Breast epithelium (tissue), 3 donors: ENCODE measurements around the gene FOXC2.

Experiments
- POLR2A ChIP-seq: fragments of 450-650 bp; IDR thresholded peaks from one replicate; pipeline ENCODE4 v1.6.1; 2016; ENCODE audit warnings: antibody characterized with exemption, mild to moderate bottlenecking, moderate library complexity
- POLR2AphosphoS5 ChIP-seq, 3 donors: sonication (generic); formaldehyde crosslinking; IDR thresholded peaks; one replicate each; pipeline ENCODE4 v1.6.1; 2017; ENCODE audit warnings: antibody characterized with exemption in 3 of 3
- TF ChIP-seq, protein P1 (sequence below), 3 donors: fragments of 450-650 bp; IDR thresholded peaks; one replicate each; pipeline ENCODE4 v1.5.1; 2016 to 2017; ENCODE audit warnings: antibody characterized with exemption in 3 of 3, mild to moderate bottlenecking in 3 of 3, moderate library complexity in 3 of 3

DNA sequence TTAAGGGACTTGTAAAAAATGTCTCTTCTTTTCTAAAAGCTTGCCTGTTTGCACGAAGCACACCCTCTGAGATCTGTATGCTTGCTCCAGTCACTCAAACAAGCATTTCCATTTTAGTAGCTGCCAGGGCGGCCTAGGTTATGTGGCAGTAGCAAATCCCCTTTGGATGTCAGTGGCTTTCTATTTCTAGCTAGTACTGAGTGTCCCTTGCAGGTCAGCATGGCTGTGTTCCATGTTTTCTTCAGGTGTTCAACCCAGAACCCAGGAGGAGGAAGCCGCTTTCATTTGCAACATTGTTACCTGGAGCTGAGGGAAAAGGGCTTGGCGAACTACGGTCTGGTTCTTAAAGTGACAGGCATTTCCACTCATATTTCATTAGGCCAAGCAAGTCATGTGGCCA lies 48.1 kb downstream of the FOXC2 start:
- TF ChIP-seq, protein P1, sequence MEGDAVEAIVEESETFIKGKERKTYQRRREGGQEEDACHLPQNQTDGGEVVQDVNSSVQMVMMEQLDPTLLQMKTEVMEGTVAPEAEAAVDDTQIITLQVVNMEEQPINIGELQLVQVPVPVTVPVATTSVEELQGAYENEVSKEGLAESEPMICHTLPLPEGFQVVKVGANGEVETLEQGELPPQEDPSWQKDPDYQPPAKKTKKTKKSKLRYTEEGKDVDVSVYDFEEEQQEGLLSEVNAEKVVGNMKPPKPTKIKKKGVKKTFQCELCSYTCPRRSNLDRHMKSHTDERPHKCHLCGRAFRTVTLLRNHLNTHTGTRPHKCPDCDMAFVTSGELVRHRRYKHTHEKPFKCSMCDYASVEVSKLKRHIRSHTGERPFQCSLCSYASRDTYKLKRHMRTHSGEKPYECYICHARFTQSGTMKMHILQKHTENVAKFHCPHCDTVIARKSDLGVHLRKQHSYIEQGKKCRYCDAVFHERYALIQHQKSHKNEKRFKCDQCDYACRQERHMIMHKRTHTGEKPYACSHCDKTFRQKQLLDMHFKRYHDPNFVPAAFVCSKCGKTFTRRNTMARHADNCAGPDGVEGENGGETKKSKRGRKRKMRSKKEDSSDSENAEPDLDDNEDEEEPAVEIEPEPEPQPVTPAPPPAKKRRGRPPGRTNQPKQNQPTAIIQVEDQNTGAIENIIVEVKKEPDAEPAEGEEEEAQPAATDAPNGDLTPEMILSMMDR (IDR thresholded peaks at IDR 0.05): no peak
- TF ChIP-seq POLR2AphosphoS5 (IDR thresholded peaks at IDR 0.05) (no peak), POLR2A (no peak)
